ENCODE measurements around the gene HNRNPA0. TPM values are rescaled to one million over a fixed set of nuclear protein-coding genes. Genes with fewer than 3 reads are reported as not detected.

HNRNPA0 gene
- polyA plus RNA-seq, 1 donor from 2014 or later, result 80.3 TPM

DNA sequence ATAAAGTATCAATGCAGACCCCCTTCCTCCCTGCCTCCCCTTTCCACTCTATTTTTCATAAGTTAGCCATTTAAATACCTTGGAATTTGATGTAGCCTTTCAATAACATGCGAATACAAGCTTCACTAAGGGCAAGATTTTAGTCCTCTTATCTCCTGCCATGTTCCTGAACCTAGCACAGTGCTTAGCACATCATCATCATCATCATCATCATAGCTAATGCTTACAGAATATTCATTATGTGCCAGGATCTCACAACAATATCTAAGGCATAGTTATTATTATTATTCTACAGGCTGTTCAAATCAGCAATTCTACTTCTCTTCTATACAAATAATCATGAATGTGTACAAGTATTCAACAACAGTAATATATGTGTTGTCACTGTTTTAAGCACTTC, 38.7 kb downstream of the HNRNPA0 start:
- Histone ChIP-seq H2AFZ (ENCODE audit: low read depth, low read length) (no peak overlapping the region), H3K9ac (ENCODE audit: low read length) (no peak overlapping the region), H3F3A (ENCODE audit: insufficient read depth, low read length, poor library complexity, severe bottlenecking) (no peaks in the 10 kb centered on the region), H4K20me1 (ENCODE audit: insufficient read depth) (no peaks in the 10 kb centered on the region), H3K79me2 (replicated peaks; ENCODE audit: insufficient read depth, low read length) (no peaks in the 10 kb centered on the region), H3K9me3 (ENCODE audit: low read length) (no peaks in the 10 kb centered on the region), H3K27ac (ENCODE audit: low read length) (no peak overlapping the region), H3K27me3 (ENCODE audit: insufficient read depth, low read depth, low read length) (no peaks in the 10 kb centered on the region), H3K36me3 (ENCODE audit: insufficient read depth, low read length) (no peaks in the 10 kb centered on the region), H3K4me3 (ENCODE audit: low read length) (no peak overlapping the region), H3K4me2 (ENCODE audit: low read length) (no peak overlapping the region), H3K9me2 (ENCODE audit: insufficient read depth, low read length) (no peaks in the 10 kb centered on the region)
- TF ChIP-seq SMC3 (conservative IDR thresholded peaks at IDR 0.05; ENCODE audit: poor library complexity), result no peak
- TF ChIP-seq EZH2 (IDR thresholded peaks at IDR 0.05; ENCODE audit: borderline replicate concordance, insufficient read depth, low read length, poor library complexity, severe bottlenecking), result no peak
- no peak for TF ChIP-seq REST (IDR thresholded peaks at IDR 0.05; ENCODE audit: borderline replicate concordance)
- TF ChIP-seq CTCF (IDR thresholded peaks at IDR 0.05; ENCODE audit: poor library complexity, severe bottlenecking), result no peak
- no peak for TF ChIP-seq MXI1 (conservative IDR thresholded peaks at IDR 0.05; ENCODE audit: poor library complexity, severe bottlenecking)
- TF ChIP-seq EP300 (conservative IDR thresholded peaks at IDR 0.05; ENCODE audit: poor library complexity, severe bottlenecking), result no peak
- TF ChIP-seq POLR2AphosphoS5 (IDR thresholded peaks at IDR 0.05), result no peak
- TF ChIP-seq TAF1 (IDR thresholded peaks at IDR 0.05; ENCODE audit: low read depth), result no peak

DNA sequence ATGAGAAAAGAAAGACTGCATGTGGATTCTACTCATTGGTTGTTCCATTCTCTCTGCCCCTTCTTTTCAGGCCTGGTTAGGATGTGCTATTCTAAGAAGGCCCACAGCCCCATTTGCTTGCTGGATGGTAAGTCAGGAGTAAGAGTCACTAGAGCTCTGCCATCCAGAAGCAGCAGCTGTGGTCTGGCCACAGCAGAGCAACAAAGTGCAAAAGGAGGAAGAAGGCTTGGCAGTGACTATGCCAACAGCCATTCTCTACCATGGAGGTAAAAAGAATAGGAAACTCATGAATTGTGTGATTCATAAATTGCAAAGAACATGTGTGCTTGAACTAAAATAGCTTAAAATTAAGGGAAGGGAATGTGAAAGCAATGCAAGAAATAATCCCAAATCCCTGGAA, 39.2 kb downstream of the HNRNPA0 start:
- H3K36me3 ChIP-seq (ENCODE audit: insufficient read depth, low read length), result no peaks in the 10 kb centered on the region
- H3K4me3 ChIP-seq (ENCODE audit: low read length), result no peak overlapping the region
- H3K9me3 ChIP-seq (ENCODE audit: low read length), result no peaks in the 10 kb centered on the region
- TF ChIP-seq EZH2 (IDR thresholded peaks at IDR 0.05; ENCODE audit: borderline replicate concordance, insufficient read depth, low read length, poor library complexity, severe bottlenecking) (no peak), MXI1 (conservative IDR thresholded peaks at IDR 0.05; ENCODE audit: poor library complexity, severe bottlenecking) (no peak), CTCF (IDR thresholded peaks at IDR 0.05; ENCODE audit: poor library complexity, severe bottlenecking) (no peak), REST (IDR thresholded peaks at IDR 0.05; ENCODE audit: borderline replicate concordance) (no peak), TAF1 (IDR thresholded peaks at IDR 0.05; ENCODE audit: low read depth) (no peak), POLR2AphosphoS5 (IDR thresholded peaks at IDR 0.05) (no peak), EP300 (conservative IDR thresholded peaks at IDR 0.05; ENCODE audit: poor library complexity, severe bottlenecking) (no peak), SMC3 (conservative IDR thresholded peaks at IDR 0.05; ENCODE audit: poor library complexity) (no peak), RAD21 (conservative IDR thresholded peaks at IDR 0.05) (no peak)
- H3K9ac ChIP-seq (ENCODE audit: low read length), result no peak overlapping the region
- H3K4me2 ChIP-seq (ENCODE audit: low read length), result no peak overlapping the region
- no peaks in the 10 kb centered on the region for H3K79me2 ChIP-seq (replicated peaks; ENCODE audit: insufficient read depth, low read length)
- no peaks in the 10 kb centered on the region for H4K20me1 ChIP-seq (ENCODE audit: insufficient read depth)
- H3K27ac ChIP-seq (ENCODE audit: low read length), result no peak overlapping the region
- no peaks in the 10 kb centered on the region for H3K27me3 ChIP-seq (ENCODE audit: insufficient read depth, low read depth, low read length)
- H3F3A ChIP-seq (ENCODE audit: insufficient read depth, low read length, poor library complexity, severe bottlenecking), result no peaks in the 10 kb centered on the region
- H3K9me2 ChIP-seq (ENCODE audit: insufficient read depth, low read length), result no peaks in the 10 kb centered on the region
- no peak overlapping the region for H2AFZ ChIP-seq (ENCODE audit: low read depth, low read length)
